ENCODE data around the gene KCNN3.
A peak's percentile ranks its signal among the peaks of the same experiment; 100 is the strongest.

The KCNN3 gene

GRCh38 chr1:154749078-154749760, 120.9 kb downstream of the KCNN3 start:
- peak; percentile 50 for TF ChIP-seq CTCF (conservative IDR thresholded peaks at IDR 0.05; ENCODE audit: control insufficient read depth, insufficient read depth, low read depth, low read length)
- DNase-seq (ENCODE audit: low read depth) = peak; percentile 82
- no peak overlapping the region for H3K4me3 ChIP-seq (ENCODE audit: control insufficient read depth, low read depth, low read length)

- no peak for TF ChIP-seq CTCF (conservative IDR thresholded peaks at IDR 0.05; ENCODE audit: control insufficient read depth, insufficient read depth, low read depth, low read length)
- H3K4me3 ChIP-seq (ENCODE audit: control insufficient read depth, low read depth, low read length) = no peak overlapping the region
- no peak for DNase-seq (ENCODE audit: low read depth)
Observed at GRCh38 chr1:154748405-154748775, 121.7 kb downstream of the KCNN3 start.

GRCh38 chr1:154747740-154748404, 122.2 kb downstream of the KCNN3 start:
- no peak for TF ChIP-seq CTCF (conservative IDR thresholded peaks at IDR 0.05; ENCODE audit: control insufficient read depth, insufficient read depth, low read depth, low read length)
- no peak overlapping the region for H3K4me3 ChIP-seq (ENCODE audit: control insufficient read depth, low read depth, low read length)
- DNase-seq (ENCODE audit: low read depth) = no peak

GRCh38 chr1:154747380-154747739, 122.7 kb downstream of the KCNN3 start:
- no peak for TF ChIP-seq CTCF (conservative IDR thresholded peaks at IDR 0.05; ENCODE audit: control insufficient read depth, insufficient read depth, low read depth, low read length)
- H3K4me3 ChIP-seq (ENCODE audit: control insufficient read depth, low read depth, low read length) = no peak overlapping the region
- DNase-seq (ENCODE audit: low read depth) = no peak

GRCh38 chr1:154746622-154747299, 123.3 kb downstream of the KCNN3 start:
- DNase-seq (ENCODE audit: low read depth) = no peak
- no peak for TF ChIP-seq CTCF (conservative IDR thresholded peaks at IDR 0.05; ENCODE audit: control insufficient read depth, insufficient read depth, low read depth, low read length)
- no peak overlapping the region for H3K4me3 ChIP-seq (ENCODE audit: control insufficient read depth, low read depth, low read length)

- TF ChIP-seq CTCF (conservative IDR thresholded peaks at IDR 0.05; ENCODE audit: control insufficient read depth, insufficient read depth, low read depth, low read length) = no peak
- DNase-seq (ENCODE audit: low read depth) = no peak
- H3K4me3 ChIP-seq (ENCODE audit: control insufficient read depth, low read depth, low read length) = no peak overlapping the region
Observed at GRCh38 chr1:154745750-154746425, 124.2 kb downstream of the KCNN3 start.
